Activated naive CD8-positive, alpha-beta T cell (primary cell): ENCODE data around the gene ADCY4.
A peak's percentile ranks its signal among the peaks of the same experiment; 100 is the strongest.

ENCODE experiments used
- H3K27ac Mint-ChIP-seq: one replicate; pipeline ENCODE4 v1.8.0; 2021; ENCODE audit warnings: mixed read lengths
- H3K27me3 Mint-ChIP-seq: one replicate; pipeline ENCODE4 v1.8.0; 2021; ENCODE audit warnings: mixed read lengths
- H3K36me3 Mint-ChIP-seq: one replicate; pipeline ENCODE4 v1.8.0; 2021; ENCODE audit warnings: mixed read lengths
- H3K4me1 Mint-ChIP-seq: one replicate; pipeline ENCODE4 v1.8.0; 2021; ENCODE audit warnings: low read depth, mixed read lengths
- H3K4me3 Mint-ChIP-seq: one replicate; pipeline ENCODE4 v1.8.0; 2021; ENCODE audit warnings: mild to moderate bottlenecking, mixed read lengths
- H3K9me3 Mint-ChIP-seq: one replicate; pipeline ENCODE4 v1.8.0; 2021; ENCODE audit warnings: low read depth, mixed read lengths

ADCY4 gene

GRCh38 chr14:24273422-24273998 is 61.4 kb downstream of the ADCY4 start:
- Mint-ChIP-seq H3K4me1 (peaks cover 47% of the 10 kb centered on the region), H3K9me3 (no peaks in the 10 kb centered on the region), H3K27ac (peak overlapping the region; percentile 80), H3K4me3 (peak overlapping the region; percentile 66), H3K27me3 (no peaks in the 10 kb centered on the region), H3K36me3 (peaks cover 10% of the 10 kb centered on the region)

GRCh38 chr14:24272467-24272866 is 62.4 kb downstream of the ADCY4 start:
- H3K9me3 Mint-ChIP-seq: no peaks in the 10 kb centered on the region
- H3K36me3 Mint-ChIP-seq: peaks cover 8% of the 10 kb centered on the region
- no peaks in the 10 kb centered on the region for H3K27me3 Mint-ChIP-seq
- H3K4me3 Mint-ChIP-seq: peak overlapping the region; percentile 88
- peak overlapping the region; percentile 96 for H3K27ac Mint-ChIP-seq
- H3K4me1 Mint-ChIP-seq: peaks cover 42% of the 10 kb centered on the region

- H3K4me1 Mint-ChIP-seq: peaks cover 40% of the 10 kb centered on the region
- peaks cover 7% of the 10 kb centered on the region for H3K36me3 Mint-ChIP-seq
- peak overlapping the region; percentile 88 for H3K4me3 Mint-ChIP-seq
- no peaks in the 10 kb centered on the region for H3K27me3 Mint-ChIP-seq
- H3K9me3 Mint-ChIP-seq: no peaks in the 10 kb centered on the region
- H3K27ac Mint-ChIP-seq: peak overlapping the region; percentile 96
Measured at GRCh38 chr14:24271834-24272263, 63.0 kb downstream of the ADCY4 start.

- no peaks in the 10 kb centered on the region for H3K27me3 Mint-ChIP-seq
Measured at GRCh38 chr14:24271134-24271833, 63.6 kb downstream of the ADCY4 start, which contains the start of gene RABGGTA. TSS of gene RABGGTA (minus strand) at chr14:24271597. CDS start at chr14:24271115, 482 bp downstream.

GRCh38 chr14:24270537-24271133 is 64.2 kb downstream of the ADCY4 start:
- Mint-ChIP-seq H3K27ac (peak overlapping the region; percentile 93), H3K36me3 (peaks cover 5% of the 10 kb centered on the region), H3K4me3 (peak overlapping the region; percentile 89), H3K4me1 (peaks cover 37% of the 10 kb centered on the region), H3K27me3 (no peaks in the 10 kb centered on the region), H3K9me3 (no peaks in the 10 kb centered on the region)

More at GRCh38 chr14:24271134-24271833, 63.6 kb downstream of the ADCY4 start, which contains the start of gene RABGGTA:
- peaks cover 37% of the 10 kb centered on the region for H3K4me1 Mint-ChIP-seq
- H3K27ac Mint-ChIP-seq: peak within 1 kb of the TSS; percentile 96
- peaks cover 5% of the 10 kb centered on the region for H3K36me3 Mint-ChIP-seq
- H3K4me3 Mint-ChIP-seq: peak within 1 kb of the TSS; percentile 89
- no peaks in the 10 kb centered on the region for H3K9me3 Mint-ChIP-seq

GRCh38 chr14:24269910-24270536 is 64.8 kb downstream of the ADCY4 start:
- Mint-ChIP-seq H3K27ac (no peak overlapping the region), H3K27me3 (no peaks in the 10 kb centered on the region), H3K4me1 (peaks cover 35% of the 10 kb centered on the region), H3K36me3 (peaks cover 5% of the 10 kb centered on the region), H3K9me3 (no peaks in the 10 kb centered on the region), H3K4me3 (peak overlapping the region; percentile 89)

GRCh38 chr14:24269368-24269767 is 65.5 kb downstream of the ADCY4 start:
- no peaks in the 10 kb centered on the region for H3K9me3 Mint-ChIP-seq
- H3K4me1 Mint-ChIP-seq: peaks cover 33% of the 10 kb centered on the region
- no peaks in the 10 kb centered on the region for H3K27me3 Mint-ChIP-seq
- H3K36me3 Mint-ChIP-seq: peaks cover 5% of the 10 kb centered on the region
- peak overlapping the region; percentile 34 for H3K27ac Mint-ChIP-seq
- H3K4me3 Mint-ChIP-seq: no peak overlapping the region
